Measurements from ENCODE around the gene FAM13A.
"Not testable (repeated sequence)": the region's sequence is repeated elsewhere in the genome, so short reads cannot be mapped to it uniquely, and the experiment has no call there.

DNA sequence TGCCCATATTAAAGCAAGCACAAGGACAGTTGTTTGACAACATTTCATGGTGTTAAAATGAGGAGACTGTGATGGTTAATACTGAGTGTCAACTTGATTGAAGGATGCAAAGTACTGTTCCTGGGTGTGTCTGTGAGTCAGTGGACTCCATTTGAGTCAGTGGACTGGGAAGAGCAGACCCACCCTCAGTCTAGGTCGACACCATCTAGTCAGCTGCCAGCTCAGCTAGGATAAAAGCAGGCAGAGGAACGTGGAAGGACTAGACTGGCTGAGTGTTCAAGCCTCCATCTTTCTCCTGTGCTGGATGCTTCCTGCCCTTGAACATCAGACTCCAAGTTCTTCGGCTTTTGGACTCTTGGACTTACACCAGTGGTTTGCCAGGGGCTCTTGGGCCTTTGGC lies 203.4 kb downstream of the FAM13A start:
- not testable (repeated sequence) for TF ChIP-seq SCRT2 (tag by site-specific recombination; IDR thresholded peaks at IDR 0.05); ZBTB7A (tag by site-specific recombination; IDR thresholded peaks at IDR 0.05; ENCODE audit: low read depth); ZNF48 (tag by site-specific recombination; IDR thresholded peaks at IDR 0.05); ZFP41 (tag by site-specific recombination; IDR thresholded peaks at IDR 0.05; ENCODE audit: borderline replicate concordance); ZNF133 (tag by site-specific recombination; IDR thresholded peaks at IDR 0.05)
- TF ChIP-seq, protein P1, sequence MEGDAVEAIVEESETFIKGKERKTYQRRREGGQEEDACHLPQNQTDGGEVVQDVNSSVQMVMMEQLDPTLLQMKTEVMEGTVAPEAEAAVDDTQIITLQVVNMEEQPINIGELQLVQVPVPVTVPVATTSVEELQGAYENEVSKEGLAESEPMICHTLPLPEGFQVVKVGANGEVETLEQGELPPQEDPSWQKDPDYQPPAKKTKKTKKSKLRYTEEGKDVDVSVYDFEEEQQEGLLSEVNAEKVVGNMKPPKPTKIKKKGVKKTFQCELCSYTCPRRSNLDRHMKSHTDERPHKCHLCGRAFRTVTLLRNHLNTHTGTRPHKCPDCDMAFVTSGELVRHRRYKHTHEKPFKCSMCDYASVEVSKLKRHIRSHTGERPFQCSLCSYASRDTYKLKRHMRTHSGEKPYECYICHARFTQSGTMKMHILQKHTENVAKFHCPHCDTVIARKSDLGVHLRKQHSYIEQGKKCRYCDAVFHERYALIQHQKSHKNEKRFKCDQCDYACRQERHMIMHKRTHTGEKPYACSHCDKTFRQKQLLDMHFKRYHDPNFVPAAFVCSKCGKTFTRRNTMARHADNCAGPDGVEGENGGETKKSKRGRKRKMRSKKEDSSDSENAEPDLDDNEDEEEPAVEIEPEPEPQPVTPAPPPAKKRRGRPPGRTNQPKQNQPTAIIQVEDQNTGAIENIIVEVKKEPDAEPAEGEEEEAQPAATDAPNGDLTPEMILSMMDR (tag by site-specific recombination; IDR thresholded peaks at IDR 0.05), result not testable (repeated sequence)
- TF ChIP-seq, protein P2, sequence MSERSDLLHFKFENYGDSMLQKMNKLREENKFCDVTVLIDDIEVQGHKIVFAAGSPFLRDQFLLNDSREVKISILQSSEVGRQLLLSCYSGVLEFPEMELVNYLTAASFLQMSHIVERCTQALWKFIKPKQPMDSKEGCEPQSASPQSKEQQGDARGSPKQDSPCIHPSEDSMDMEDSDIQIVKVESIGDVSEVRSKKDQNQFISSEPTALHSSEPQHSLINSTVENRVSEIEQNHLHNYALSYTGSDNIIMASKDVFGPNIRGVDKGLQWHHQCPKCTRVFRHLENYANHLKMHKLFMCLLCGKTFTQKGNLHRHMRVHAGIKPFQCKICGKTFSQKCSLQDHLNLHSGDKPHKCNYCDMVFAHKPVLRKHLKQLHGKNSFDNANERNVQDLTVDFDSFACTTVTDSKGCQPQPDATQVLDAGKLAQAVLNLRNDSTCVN (tag by site-specific recombination; optimal IDR thresholded peaks at IDR 0.05), result not testable (repeated sequence)
